NCI-H2227 treated with DMSO at 0.1 percent for 48 hours (cell line): Measurements from ENCODE around the gene OR9Q1.
"Not testable (repeated sequence)": the region's sequence is repeated elsewhere in the genome, so short reads cannot be mapped to it uniquely, and the experiment has no call there.

Experiments
- DNase-seq: peaks from one replicate; lab custom pipeline; 2025; lab: John Stamatoyannopoulos, UW

OR9Q1 gene, protein sequence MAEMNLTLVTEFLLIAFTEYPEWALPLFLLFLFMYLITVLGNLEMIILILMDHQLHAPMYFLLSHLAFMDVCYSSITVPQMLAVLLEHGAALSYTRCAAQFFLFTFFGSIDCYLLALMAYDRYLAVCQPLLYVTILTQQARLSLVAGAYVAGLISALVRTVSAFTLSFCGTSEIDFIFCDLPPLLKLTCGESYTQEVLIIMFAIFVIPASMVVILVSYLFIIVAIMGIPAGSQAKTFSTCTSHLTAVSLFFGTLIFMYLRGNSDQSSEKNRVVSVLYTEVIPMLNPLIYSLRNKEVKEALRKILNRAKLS

DNA sequence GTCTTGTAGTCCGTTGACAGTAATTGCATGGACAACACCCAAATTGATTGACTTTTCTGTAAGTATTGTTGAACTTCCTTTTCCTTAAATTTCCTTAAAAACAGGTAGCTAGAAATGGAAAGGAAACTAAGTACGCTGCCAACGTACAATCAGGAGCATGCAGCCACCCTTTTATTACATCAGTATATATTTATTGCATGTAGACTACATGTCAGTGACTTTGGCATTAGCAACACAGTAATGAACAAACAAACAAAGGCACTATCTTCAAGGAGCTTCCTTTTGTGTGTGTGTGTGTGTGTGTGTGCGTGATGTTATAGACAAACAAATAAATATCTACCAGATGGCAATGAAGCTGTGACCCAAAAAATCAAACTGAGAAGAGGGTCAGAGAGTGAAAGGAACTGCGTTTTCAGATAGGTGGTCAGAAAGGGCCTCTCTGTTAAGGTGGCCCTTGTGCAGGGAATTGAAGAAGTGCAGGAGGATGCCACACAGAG is at the start of gene OR9Q1:
OR9Q1 (plus strand) TSS at position 447 of the 497 bp plus-strand sequence. CDS start 155,564 bp downstream, outside the sequence.
- DNase-seq: no peak

GRCh38 chr11:57974132-57974531 is 49.5 kb upstream of the OR9Q1 start:
- no peak for DNase-seq

- no peak for DNase-seq
Observed at GRCh38 chr11:57974848-57975601, 48.7 kb upstream of the OR9Q1 start.

DNA sequence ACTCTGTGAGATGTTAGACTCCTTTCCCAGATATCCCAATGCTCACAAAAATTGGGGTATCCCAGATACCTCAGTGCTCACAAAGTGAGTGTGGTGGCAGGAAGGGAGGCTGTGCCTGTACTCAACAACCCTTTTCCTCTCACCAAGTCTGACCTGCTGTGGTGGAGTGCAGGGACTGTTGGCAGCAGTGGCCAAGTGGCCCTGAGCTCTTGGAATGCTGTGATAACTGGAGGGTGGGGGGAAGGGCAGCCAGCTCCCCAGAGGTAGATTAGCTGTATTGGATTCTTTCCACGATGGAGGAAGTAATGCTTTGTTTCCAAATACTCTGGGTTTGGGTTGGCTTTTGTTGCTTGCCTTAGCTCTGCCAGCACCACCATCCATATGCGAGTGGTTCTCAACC is 46.0 kb upstream of the OR9Q1 start:
- no peak for DNase-seq

DNA sequence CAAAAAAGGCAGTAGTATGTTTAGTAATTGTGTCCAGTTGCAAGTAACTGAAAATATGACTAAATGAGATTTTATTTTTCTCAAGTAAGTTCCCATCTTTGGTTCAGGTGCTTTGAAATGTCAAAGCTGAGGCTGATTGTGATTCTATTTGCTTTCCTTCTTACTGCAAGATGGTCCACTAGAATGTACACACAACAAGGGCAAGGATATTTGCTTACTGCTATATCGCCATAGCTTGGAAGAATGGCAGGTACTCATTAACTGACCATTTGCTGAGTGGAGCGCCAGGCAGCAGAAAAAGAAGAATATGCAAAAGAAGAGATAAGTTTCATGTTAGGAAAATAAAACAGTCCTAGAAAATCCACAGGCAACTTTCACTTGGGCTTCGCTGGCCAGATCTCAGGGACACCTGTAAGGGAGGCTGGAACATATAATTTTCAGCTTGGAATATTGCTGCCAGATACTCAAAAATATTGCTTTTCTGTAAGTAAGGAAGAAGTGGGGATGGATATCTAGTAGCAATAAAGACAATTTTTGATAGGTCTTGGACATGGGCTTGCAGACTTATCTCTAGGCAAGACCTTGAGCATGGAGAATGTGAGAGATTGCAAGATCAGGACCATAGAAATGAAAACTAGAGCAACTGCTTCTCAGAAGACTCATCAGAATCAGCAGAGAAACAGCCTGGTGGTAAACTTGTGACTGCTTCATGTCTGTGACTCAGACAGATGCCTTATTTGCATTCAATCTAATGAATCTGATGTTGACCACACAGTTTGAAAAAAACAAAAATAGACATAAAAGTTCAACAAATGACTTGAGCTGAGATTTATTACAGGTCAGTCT is 44.8 kb upstream of the OR9Q1 start:
- no peak for DNase-seq

GRCh38 chr11:57979532-57980079 is 44.1 kb upstream of the OR9Q1 start:
- DNase-seq: no peak

DNA sequence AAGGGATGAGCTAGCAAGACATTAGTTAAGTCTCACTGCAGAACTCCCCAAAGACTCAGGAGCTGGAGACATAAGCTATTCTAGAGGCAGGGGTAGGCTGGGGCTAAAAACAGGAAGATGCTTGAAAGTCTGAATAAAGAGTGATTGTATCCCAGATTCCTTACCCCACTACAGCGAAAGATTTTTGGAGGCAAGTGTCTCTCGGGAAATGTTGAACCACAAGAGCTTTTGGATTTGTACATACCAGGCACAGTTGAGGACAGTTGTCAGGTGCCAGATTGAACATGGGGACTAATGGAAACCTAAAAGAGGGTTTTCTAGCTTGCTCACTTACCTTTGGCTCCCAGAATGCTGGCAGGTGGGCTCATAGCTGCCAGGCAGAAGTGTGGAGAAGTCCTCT is 43.5 kb upstream of the OR9Q1 start:
- DNase-seq: no peak

DNA sequence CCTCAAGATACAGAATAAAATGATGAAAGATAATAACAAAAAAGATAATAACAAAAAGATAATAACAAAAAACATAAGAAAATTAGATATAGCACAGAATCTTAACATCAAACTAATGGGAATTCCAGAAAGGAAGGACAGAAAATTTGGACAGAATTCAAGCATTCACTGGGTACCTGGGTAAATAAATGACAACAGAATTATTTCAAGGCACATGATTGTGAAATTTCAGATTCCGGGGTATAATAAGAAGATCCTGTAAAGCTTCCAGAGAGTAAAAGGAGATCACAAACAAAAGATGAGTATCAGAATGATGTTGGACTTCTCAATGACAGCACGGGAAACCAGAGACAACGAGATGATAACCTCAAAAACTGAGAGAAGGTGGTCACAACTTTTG is 42.1 kb upstream of the OR9Q1 start:
- no peak for DNase-seq

DNA sequence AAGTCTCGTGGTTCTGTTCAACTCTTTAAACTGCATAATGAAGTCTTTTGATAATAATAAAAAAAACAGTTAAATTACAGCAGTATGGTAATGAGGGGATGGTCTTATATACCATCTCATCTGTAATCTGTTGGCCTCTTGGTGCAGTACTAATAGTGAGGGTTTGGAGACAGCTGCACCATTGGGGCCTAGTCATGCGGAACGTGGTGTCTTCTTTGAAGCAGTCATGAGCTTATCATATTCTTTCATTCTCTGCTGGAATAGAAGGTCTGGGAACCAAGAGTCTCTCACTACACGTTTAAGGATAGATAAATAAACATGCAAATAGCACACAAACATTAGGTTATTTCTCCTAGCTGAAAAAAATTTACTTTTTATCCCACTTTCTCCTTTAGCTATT is 40.9 kb upstream of the OR9Q1 start:
- DNase-seq: no peak

DNA sequence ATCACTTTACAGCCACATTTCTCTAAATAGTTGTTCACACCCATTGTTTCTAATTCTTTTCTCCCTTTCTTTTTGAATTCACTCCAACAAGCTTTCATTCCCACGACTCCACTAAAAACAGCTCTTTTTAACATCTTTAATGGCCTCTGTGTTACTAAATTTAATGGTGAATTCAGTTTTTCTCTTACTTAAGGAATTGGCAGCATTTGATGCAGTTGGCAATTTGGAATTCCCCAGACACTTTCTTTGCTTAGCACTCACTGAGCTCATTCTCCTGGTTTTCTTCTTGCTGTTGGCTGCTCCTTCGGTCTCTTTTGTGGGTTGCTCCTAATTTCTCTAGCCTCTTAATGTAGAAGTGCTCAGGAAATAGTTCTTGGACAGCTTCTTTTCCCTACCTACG is 40.5 kb upstream of the OR9Q1 start:
- no peak for DNase-seq

- not testable (repeated sequence) for DNase-seq
Observed at GRCh38 chr11:57999523-57999922, 24.2 kb upstream of the OR9Q1 start.

GRCh38 chr11:58000021-58000420 is 23.7 kb upstream of the OR9Q1 start:
- DNase-seq: not testable (repeated sequence)

DNA sequence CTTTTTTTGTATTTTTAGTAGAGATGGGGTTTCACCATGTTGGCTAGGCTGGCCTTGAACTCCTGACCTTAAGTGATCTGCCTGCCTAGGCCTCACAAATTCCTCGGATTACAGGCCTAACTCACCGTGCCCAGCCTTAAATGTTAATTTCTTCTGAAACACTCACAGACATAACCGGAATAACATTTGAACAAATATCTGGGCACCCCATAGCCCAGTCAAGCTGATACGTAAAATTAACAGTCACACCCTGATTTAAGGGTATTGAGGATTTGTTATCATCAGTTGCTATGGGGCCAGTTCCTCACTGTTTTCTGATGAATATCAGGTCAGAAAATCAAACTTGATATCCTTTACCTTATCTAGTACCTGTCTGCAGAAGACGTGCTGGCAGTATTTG is 23.0 kb upstream of the OR9Q1 start:
- DNase-seq: no peak

DNA sequence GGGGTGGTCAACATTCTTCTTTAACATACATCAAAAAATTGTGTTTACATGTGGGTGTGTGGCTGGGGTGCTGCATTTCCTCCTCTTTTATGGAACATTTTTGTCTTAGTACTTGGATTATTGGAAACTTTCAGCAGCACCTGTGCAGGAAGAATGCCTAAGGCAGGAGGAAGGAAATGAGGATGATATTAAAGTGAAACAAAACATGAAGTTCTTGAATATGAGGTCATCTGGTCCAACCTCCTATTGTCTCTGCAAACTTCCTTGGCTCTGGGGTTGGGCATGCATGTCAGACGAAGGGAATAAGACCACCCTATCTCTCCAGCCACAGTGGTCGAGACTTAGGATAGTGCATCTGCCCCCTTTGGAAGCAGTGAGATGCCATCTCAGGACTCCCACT is 20.6 kb upstream of the OR9Q1 start:
- no peak for DNase-seq

- DNase-seq: no peak
Observed at GRCh38 chr11:58003591-58003990, 20.1 kb upstream of the OR9Q1 start.

- no peak for DNase-seq
Observed at GRCh38 chr11:58004664-58005063, 19.0 kb upstream of the OR9Q1 start.

GRCh38 chr11:58006940-58007339 is 16.7 kb upstream of the OR9Q1 start:
- DNase-seq: no peak

GRCh38 chr11:58011771-58012170 is 11.9 kb upstream of the OR9Q1 start:
- no peak for DNase-seq

DNA sequence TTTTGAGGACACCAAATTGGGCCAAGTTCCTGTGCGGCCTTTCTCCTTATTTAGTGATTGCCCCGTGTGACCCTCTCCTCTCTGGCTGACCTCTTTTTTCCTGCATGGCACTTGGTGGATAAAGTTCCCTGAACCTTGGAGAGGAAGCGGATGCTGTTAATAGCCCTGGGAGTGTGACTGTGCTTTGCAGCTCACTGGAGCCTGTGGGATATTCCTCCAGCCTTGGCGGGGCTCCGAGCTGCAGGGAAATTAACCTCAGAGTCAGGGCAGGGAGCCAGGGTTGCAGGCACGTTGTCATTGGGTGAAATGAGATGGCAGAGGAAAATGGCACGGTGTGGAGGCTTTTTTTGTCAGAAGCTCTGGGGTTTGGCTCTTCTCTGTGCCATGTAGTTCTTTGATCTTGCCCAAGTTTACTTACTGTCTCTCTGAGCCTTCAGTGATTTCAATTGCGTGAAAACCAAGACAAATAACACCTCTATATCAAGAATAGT is 965 bp downstream of the OR9Q1 start:
- no peak for DNase-seq

GRCh38 chr11:58027341-58027740 is 3.7 kb downstream of the OR9Q1 start:
- DNase-seq: no peak

GRCh38 chr11:58028687-58029411 is 5.2 kb downstream of the OR9Q1 start:
- DNase-seq: no peak
